GM18517 (cell line): ENCODE measurements around the gene KAT7.

Experiments used
- ATAC-seq: cut with Tn5 transposase; IDR thresholded peaks from one replicate; pipeline ENCODE4 v1.9.1; 2021; ENCODE audit warnings: mild to moderate bottlenecking, moderate library complexity; ENCODE audit not compliant: unreplicated experiment

The KAT7 gene

DNA sequence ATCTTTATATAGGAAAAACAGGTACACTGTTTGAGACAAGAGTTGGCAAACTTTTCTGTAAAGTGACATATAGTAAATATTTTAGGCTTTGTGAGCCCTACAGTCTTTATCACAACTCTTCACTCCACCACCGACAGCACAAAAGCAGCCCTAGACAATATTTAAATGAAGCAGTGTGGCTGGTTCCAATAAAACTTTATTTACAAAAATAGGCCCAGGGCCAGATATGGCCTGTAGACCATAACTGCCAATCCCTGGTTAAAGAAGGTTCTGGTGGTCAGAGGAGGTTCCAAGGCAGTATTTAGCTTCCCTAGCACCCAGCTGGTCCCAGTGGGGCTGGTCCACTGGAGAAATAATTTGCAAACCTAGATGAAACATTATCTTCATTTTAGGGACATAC, 28.2 kb upstream of the KAT7 start:
- no peak for ATAC-seq

GRCh38 chr17:49760932-49761558, 27.4 kb upstream of the KAT7 start:
- no peak for ATAC-seq

DNA sequence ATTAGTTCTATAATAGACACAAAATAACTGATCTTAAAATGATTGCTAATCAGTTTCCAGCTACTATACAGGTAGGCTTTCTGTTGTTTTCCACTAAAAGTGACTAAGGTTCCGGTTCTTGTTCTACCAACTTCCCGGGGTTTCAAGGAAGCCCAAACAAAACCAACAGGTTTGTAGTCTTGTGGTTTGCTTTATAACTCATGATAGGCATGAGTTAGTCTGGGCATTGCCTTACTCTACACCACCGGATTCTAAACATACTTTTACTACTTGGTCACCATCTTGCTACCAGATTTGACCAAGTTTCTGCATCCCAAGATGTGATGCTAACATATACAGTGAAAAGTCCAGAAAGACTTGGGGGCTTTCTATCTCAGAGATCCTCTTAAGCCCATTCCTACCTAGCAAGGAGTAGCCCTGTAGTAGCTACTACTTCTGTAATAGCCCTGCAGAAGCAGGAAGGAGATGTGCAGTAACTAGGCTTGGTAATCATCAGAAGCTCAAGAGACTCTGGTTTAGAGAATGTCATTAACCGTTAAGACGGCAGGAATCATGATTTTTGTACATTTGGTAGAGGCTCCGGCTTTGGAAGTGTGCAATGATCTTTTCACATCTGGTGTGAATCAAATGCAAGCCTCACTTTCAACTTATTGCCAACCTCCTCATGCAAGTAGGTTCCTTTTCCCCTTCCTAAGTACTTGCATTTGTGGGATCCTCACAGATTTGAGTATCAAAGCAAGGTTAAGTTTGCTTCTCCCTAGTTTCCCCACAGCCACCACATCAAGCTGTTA, 26.1 kb upstream of the KAT7 start:
- no peak for ATAC-seq

DNA sequence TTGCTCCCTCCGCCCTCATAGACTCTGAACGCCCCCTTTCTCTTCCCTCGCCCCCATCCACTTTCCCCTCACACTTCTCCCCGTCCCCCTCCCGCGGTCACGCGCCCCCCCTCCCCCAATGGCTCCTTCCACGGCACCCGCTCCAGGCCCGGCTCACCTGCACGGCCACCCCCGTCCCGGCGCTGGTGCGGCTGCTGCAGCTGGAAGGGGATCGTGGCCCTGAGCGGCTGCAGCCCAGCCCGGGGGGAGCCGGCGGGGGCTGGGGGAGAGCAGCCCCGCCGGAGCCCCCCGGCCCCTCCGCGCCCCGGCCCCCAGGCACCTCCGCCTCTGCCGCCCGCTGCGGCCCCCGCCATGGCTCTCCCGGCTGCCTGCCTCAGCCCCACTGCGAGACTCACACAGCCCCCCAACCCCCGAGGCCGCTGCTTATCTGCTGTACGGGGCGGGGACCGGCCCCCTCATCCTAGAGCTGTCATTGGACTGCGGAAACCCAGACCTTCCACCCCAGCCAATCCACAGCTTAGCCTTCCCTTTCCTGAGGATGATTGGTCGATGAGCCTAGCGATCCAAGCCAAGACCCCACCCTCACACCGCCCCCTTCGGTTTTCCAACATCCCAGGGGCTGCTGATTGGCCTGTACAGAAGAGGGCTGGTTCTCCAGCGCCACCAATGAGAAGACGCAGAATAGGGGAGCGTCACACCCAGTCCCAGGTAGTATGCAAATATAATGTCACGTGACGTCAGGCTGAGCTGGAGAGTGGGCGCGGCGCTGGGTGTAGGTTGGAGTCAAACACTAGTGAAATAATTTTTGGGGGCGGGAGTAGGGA, 24.5 kb upstream of the KAT7 start, which contains the start of gene FAM117A:
TSS of gene FAM117A (minus strand) at position 397 of the 824 bp plus-strand sequence. CDS start at position 353, 44 bp downstream.
- ATAC-seq = peak; percentile 92

DNA sequence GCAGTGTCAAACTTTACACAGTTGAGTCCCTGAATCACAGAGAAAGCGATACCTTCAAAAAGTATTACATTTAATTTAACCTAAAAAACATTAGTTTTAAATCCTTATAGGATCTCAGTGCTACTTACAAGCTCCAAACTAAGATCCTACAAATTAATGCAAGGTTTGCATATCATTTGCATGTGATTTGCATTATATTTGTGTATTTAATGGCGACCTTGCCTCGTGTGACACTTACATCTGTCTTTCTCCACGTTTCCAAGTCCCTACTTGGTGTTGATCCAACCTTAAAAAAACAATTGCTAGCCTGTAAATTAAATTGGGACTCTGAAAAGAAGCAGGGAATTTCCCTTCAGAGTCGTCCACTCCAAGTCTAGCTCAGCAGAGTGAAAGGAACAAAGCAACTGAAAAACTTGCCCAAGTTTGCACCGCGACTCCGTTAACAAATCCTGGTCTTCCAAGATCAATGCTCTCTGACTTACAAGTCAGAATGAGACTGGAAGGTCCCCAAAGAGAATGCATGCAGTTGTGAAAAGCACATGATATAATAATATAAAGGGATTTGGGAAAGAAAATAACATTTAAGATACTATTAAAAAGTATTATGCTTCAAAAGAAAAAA, 23.8 kb upstream of the KAT7 start:
- no peak for ATAC-seq

GRCh38 chr17:49766918-49767530, 21.5 kb upstream of the KAT7 start:
- ATAC-seq = no peak

DNA sequence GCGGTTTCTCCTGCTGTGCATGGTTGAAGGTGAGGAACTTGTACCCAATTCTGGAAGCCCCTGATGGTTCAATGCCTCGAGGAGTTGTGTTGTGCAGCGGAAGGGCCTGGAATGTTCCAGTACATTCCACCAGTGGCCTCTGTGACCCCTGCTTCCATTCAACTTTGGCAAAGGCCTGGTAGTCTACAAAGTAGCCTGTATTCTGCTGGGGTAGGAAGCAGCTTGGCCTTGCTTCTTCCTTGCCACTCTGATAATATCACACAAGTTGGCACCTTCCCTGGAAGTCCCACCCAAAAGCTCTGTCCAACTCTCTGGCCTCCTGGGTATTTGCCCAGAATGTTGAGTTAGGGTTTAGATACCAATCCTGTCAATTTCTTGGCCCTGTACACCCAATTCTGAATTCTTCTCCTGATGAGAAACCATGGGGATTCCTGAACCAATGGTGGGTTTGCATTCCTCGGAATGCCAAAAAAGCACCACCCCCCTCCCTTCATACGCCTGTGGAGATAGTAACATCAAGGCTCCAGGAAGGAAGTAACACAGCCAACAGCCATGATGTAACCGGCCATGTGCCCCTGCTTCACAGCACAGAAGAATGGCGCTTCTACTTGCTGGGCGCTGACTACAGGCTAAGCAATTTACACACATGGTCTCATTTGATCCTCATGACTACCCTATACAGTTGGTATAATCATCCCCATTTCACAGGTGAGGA, 12.8 kb upstream of the KAT7 start:
- no peak for ATAC-seq

- ATAC-seq = no peak
Observed at GRCh38 chr17:49776551-49777300, 11.8 kb upstream of the KAT7 start.

GRCh38 chr17:49777563-49777962, 10.9 kb upstream of the KAT7 start:
- no peak for ATAC-seq

DNA sequence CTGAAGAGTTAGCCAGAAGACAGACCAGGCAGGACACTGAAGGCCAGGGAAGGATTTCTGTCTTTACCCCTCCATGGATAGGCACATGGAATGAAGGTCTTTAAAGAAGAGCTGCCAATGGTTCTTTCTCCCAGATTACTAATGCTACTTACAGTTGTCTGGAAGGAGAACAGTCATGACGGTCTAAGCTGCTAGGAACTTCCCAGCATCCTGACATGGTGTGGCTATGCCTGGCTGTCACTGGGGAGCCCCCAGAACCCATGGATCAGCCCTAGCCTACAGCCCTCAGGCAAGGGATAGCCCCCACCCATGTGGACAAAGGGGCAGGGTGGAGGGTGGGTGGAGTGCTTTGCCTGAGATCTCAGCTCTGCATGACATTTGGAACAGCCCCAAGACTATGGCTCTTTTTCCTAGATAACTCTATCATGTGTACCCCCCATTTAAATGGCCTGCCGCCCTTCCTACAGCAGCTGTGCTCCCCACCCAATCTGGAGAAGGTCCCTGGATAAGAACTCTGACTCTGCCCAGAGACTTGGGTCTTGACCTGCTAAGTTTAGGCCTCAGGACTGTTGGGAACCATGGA, 9.2 kb upstream of the KAT7 start:
- ATAC-seq = no peak

GRCh38 chr17:49779739-49780231, 8.7 kb upstream of the KAT7 start:
- no peak for ATAC-seq

DNA sequence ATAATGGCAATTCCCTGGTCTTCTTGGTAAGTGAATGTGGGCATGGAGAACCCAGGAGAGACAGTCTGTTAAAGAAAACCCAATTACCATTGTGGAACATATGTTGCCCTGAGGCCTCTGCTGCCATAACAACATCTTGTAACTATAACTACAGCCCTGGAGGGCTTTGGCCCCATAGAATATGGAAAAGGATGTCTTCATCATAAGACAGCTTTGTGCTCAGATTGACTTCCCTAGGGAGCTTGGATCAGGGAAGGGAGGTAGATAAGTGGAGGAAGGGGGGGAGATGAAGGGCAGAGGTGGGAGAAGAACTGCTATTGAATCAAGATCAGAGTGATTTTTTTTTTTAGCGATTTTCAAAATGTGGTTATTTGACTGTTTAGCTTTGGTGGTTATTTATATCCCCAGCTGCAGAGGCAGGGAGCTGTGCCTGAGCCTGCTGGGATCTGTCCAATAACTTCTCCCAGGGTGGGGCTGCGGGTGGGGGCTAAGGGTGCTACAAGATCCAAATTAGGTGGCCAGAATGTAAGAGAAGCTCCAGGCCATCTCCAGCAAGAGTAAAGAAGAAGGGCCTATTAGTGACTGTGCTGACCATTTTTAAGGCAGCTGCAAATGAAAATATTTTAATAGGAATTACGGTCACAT, 5.3 kb upstream of the KAT7 start:
- no peak for ATAC-seq

GRCh38 chr17:49783791-49784190, 4.7 kb upstream of the KAT7 start:
- no peak for ATAC-seq

DNA sequence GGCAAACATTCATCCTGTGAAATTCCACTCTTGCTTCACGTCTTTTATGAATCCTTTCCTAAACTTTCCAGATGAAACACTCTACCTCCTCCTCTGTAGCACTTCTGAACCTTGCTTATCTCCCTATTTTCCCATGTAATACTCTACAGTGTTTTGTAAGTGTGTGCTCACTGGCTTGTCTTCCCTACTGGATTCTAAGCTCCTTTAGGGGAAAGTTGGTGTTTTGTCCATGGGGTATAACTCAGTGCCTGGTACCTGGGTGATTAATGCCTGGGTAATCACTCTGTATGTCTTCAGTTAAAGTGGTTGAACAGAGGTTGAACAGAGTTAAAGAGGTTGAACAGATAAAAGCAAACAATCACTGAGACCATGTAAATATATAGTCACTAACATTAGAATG, 3.8 kb upstream of the KAT7 start:
- ATAC-seq = no peak

DNA sequence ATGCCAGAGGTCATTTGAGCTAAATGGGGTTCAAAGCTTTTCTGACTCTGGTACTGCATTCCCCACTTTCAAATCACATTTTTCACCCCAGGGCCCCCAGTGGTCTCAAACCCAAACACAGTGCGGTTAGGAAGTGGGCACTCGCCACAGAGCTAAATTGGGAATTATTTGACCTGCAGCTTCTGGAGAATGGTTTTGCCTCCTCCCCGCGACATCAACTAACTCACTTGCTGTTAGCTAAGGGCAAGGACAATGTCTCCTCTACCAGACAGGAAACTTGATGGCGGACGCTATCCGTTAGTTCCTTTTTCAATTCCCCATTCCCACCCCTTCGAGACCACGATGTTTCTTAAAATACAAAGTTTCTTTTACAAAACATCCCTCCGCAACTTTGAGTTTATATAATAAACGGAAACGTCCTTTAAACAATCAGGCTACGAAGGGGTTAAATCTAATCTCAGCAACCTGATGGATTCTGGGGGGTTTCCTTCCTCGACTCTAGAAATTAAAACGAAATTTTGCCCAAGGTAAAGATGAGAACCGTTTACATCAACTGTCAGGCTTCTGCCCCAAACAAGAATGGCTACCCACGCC, 500 bp upstream of the KAT7 start:
- ATAC-seq = no peak

DNA sequence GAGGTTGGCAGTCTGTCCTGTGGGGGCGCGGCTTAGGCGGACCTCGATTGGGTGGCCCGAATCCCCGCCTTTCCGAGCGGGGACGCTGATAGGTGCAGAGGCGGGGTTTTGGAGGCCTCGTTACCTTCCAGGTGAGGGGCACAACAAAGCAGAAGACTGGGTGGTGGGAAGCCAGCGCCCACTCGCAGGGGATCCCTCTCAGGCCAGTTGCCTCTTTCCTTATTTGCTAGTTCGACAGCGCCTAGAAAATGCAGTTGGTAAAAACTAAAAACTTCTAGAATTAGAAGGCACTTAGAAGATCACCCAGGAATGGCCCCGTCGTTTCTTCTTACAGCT, 730 bp downstream of the KAT7 start:
- no peak for ATAC-seq

DNA sequence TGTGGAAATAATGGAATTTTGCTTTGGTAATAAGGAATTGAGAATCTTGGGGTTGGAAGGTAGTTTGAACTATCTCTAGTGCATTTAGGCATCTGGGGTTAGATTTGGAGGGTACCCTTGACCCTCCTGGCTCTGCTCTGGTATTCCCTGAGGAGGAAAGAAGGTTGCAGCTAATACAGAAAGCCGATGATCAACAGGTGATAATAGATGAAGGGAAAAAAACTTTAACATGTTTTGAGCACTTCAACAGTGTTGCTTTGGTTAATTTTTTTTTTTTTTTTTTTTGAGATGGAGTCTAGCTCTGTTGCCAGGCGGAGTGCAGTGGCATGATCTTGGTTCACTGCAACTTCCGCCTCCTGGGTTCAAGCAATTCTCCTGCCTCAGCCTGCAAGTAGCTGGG, 4.8 kb downstream of the KAT7 start:
- no peak for ATAC-seq

DNA sequence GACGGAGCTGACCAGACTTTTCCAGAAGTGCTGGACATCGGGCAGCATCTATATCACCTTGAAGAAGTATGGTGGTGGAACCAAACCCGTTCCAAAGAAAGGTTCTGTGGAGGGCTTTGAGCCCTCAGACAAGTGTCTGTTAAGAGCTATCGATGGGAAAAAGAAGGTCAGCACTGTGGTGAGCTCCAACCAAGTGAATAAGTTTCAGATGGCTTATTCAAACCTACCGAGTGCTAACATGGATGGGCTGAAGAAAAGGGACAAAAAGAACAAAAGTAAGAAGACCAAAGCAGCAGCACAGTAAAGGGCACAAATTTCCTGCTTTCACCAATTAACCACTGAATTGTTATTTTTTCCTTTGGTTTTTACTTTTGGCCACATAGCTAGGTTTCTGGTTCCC, 6.9 kb downstream of the KAT7 start:
- ATAC-seq = no peak
